ENCODE results near the gene CCDC34.

The CCDC34 gene

GRCh38 chr11:27392278-27393114, 29.5 kb upstream of the CCDC34 start:
- DNase-seq, result no peak

GRCh38 chr11:27391331-27392015, 28.5 kb upstream of the CCDC34 start:
- no peak for DNase-seq

- no peak for DNase-seq
Observed at GRCh38 chr11:27390318-27391295, 27.6 kb upstream of the CCDC34 start.

DNA sequence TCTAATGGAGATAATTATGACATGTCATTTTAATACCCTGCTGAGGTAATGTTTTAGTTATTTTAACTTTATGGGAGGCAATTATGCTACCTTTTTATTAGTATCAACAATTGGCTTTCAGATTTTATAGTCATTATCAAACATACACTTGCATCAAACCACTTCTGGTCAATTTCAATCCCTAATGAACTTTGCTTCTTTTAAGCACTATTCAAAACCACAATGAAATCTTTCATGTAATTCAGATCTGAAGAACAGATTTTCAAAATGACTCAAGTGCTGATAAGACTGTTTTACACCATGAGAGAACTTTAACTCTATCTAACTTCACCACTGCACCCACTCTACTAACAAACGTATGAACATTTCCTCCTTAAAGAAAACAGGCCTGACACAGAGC, 25.9 kb upstream of the CCDC34 start:
- DNase-seq, result no peak

- DNase-seq, result no peak
Observed at GRCh38 chr11:27388001-27388400, 25.0 kb upstream of the CCDC34 start.

- no peak for DNase-seq
Observed at GRCh38 chr11:27387362-27387761, 24.3 kb upstream of the CCDC34 start.

GRCh38 chr11:27386181-27386845, 23.3 kb upstream of the CCDC34 start:
- no peak for DNase-seq

DNA sequence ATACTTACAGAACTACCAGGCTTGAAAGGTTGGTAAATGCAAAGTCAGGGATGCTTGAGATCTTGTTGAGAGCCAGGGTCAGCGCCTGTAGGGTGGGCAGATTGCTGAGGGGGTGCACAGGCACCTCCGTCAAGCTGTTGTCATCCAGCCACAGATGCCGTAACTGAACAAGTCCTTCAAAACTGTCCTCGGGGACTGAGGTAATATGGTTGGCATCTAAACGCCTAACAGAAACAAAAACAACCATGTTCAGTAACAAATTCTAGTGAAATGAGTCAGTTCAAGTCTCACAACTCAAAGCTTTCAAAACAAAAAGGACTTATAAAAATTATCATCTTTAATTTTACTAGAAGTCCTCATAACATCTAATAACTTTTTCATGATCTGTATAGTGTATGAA, 22.2 kb upstream of the CCDC34 start:
- DNase-seq, result no peak

DNA sequence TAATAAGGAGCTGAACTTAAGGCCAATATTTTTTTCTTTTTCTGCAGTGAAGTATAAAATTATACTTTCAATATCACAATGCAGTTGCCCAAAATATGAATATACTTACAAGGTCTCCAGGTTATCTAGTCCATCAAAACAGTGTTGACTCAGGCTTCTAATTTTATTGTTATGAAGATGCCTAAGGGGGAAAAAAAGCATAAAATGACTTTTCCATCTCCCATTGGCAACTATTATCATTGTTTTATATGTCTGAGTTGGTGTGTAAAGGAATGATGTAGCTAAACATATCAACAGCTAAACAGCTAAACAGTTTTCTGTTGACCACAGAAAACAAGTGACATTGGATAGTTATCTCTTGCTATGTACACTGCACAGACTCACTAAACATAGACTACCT, 21.2 kb upstream of the CCDC34 start:
- no peak for DNase-seq

- DNase-seq, result no peak
Observed at GRCh38 chr11:27383645-27384044, 20.6 kb upstream of the CCDC34 start.

DNA sequence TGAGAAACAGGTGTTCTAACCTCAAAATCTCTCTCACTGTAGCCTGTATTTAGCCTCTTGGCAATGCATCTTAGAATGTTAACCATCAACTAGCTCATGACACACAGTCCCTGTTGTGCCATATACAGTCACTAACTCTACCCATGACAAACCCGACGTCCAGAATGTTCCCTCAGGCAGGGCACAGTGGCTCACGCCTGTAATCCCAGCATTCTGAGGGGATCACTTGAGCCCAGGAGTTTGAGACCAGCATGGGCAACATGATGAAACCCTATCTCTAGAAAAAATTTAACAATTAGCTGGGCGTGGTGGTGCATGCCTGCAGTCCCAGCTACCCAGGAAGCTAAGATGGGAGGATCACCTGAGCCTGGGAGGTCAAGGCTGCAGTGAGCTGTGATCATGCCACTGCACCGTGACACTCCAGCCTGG, 18.2 kb upstream of the CCDC34 start:
- DNase-seq, result no peak

GRCh38 chr11:27380771-27381170, 17.8 kb upstream of the CCDC34 start:
- no peak for DNase-seq

- DNase-seq, result no peak
Observed at GRCh38 chr11:27379449-27379848, 16.4 kb upstream of the CCDC34 start.

- DNase-seq, result no peak
Observed at GRCh38 chr11:27375370-27375769, 12.4 kb upstream of the CCDC34 start.

- DNase-seq, result no peak
Observed at GRCh38 chr11:27373856-27374602, 11.0 kb upstream of the CCDC34 start.

DNA sequence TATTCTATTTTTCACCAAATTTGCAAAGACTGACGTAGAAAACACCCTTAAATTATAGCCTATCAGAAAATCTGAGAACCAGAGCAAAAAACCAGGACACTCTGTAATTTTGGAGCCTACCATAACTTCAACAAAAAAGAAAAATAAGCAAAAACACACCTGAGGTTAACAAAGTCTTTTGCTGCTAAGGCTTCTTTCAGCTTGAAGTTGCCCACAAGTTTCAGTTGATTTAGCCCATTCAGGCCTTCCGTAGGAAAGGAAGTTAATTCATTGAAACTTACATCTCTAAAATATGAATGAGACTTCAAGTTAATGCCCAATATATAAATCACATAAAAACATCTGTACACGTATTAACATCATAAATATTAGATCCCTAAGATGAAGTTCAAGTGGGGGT, 10.4 kb upstream of the CCDC34 start:
- no peak for DNase-seq

- DNase-seq, result no peak
Observed at GRCh38 chr11:27372164-27372563, 9.1 kb upstream of the CCDC34 start.

GRCh38 chr11:27371489-27371888, 8.5 kb upstream of the CCDC34 start:
- DNase-seq, result no peak

GRCh38 chr11:27370374-27370773, 7.4 kb upstream of the CCDC34 start:
- no peak for DNase-seq

DNA sequence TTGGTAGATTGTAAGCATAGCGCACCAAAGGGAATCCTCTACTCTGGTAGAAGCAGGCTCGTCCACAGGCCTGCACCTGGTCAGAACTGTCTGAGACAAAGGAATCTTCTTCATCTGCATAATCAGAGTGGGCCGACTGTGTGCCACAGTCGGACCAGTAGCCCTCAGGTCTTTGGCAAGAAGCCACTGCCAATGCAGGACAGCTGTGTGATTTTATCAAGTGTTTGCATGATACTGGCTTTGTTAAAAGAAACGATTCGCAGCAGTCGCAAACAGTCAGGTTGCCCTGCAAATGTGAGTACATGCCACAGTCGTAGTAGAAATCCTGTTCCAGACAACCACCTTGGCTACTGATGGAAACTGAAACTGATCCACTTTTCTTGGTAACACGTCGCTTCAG, 4.9 kb upstream of the CCDC34 start:
- no peak for DNase-seq

DNA sequence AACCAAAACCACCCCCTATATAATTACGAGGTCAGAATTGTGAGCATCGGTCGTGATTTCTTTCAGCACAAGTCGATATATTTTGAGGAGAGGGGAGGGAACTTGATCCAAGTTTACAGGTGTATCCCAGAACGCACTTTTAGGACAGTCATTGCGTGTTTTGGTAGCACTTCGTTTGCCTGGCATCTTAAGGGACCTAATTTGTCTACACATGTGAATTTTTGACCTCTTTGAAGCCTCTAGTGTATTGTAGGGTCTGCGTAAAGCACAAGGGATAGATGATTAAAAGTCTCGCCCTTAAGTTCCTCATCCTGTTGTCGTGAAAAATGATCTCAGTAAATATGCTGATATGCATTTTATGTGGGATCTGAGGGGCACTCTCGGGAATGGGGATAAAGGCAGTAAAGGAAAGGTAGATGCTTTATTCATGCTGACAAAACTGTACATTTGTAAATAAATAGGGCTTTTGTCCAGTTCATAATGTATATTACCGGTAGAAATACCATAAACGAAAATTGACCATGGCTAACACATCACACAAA, 632 bp upstream of the CCDC34 start:
- no peak for DNase-seq
